Neural progenitor cell (in vitro differentiated cells): ENCODE data around the gene VAPB. TPM values are rescaled to one million over a fixed set of nuclear protein-coding genes. Genes with fewer than 3 reads are reported as not detected.

ENCODE experiments used
- DNase-seq: peaks from one replicate; pipeline ENCODE4 v3.0.0-alpha.2; 2016; ENCODE audit warnings: low spot score
- H2AFZ ChIP-seq: fragments of 200-600 bp; sonication (generic); replicated peaks from 2 replicates; pipeline ENCODE4 v1.6.1; 2016; ENCODE audit warnings: antibody characterized with exemption
- H3F3A ChIP-seq: fragments of 200-600 bp; sonication (generic); 2 replicates; pipeline ENCODE4 v1.6.1; 2016; ENCODE audit warnings: antibody characterized with exemption, low read depth
- H3K27ac ChIP-seq: fragments of 200-600 bp; sonication (generic); 2 replicates; pipeline ENCODE4 v1.5.1; 2016; ENCODE audit warnings: mild to moderate bottlenecking
- H3K27me3 ChIP-seq: fragments of 200-600 bp; sonication (generic); 2 replicates; pipeline ENCODE4 v1.6.1; 2016; ENCODE audit warnings: mild to moderate bottlenecking, moderate library complexity
- H3K36me3 ChIP-seq: fragments of 200-600 bp; sonication (generic); 2 replicates; pipeline ENCODE4 v1.5.1; 2016
- H3K4me1 ChIP-seq: fragments of 200-600 bp; sonication (generic); 2 replicates; pipeline ENCODE4 v1.6.1; 2016; ENCODE audit warnings: mixed run types
- H3K4me2 ChIP-seq: fragments of 200-600 bp; sonication (generic); 2 replicates; pipeline ENCODE4 v1.6.1; 2016
- H3K4me3 ChIP-seq: fragments of 200-600 bp; sonication (generic); 2 replicates; pipeline ENCODE4 v1.5.1; 2016
- H3K79me2 ChIP-seq: fragments of 200-600 bp; sonication (generic); 2 replicates; pipeline ENCODE4 v1.6.1; 2016; ENCODE audit warnings: low read depth
- H3K9ac ChIP-seq: fragments of 200-600 bp; sonication (generic); 2 replicates; pipeline ENCODE4 v1.6.1; 2016
- H3K9me3 ChIP-seq: fragments of 200-600 bp; sonication (generic); 2 replicates; pipeline ENCODE4 v1.5.1; 2016; ENCODE audit warnings: low read depth
- H4K20me1 ChIP-seq: fragments of 200-600 bp; sonication (generic); 2 replicates; pipeline ENCODE4 v1.6.1; 2016; ENCODE audit warnings: low read depth
- H3K27ac Mint-ChIP-seq: 3 replicates; pipeline ENCODE4 v1.8.0; 2021; ENCODE audit warnings: mixed read lengths
- H3K27me3 Mint-ChIP-seq: 2 replicates; pipeline ENCODE4 v1.8.0; 2022; ENCODE audit warnings: low read depth, mild to moderate bottlenecking, inconsistent platforms, moderate library complexity, mixed read lengths; ENCODE audit not compliant: insufficient read depth
- H3K36me3 Mint-ChIP-seq: 3 replicates; pipeline ENCODE4 v1.8.0; 2021; ENCODE audit warnings: mixed read lengths
- H3K4me1 Mint-ChIP-seq: 3 replicates; pipeline ENCODE4 v1.8.0; 2021; ENCODE audit warnings: mixed read lengths
- H3K4me3 Mint-ChIP-seq: 3 replicates; pipeline ENCODE4 v1.8.0; 2021; ENCODE audit warnings: mild to moderate bottlenecking, moderate library complexity, mixed read lengths
- H3K9me3 Mint-ChIP-seq: 3 replicates; pipeline ENCODE4 v1.8.0; 2020; ENCODE audit warnings: mixed read lengths
- EZH2 ChIP-seq: fragments of 200-600 bp; sonication (generic); IDR thresholded peaks from 2 replicates; pipeline ENCODE4 v1.6.1; 2017; ENCODE audit warnings: antibody characterized with exemption, mild to moderate bottlenecking, moderate library complexity
- EZH2phosphoT487 ChIP-seq: fragments of 200-600 bp; sonication (generic); IDR thresholded peaks from 2 replicates; pipeline ENCODE4 v1.6.1; 2017; ENCODE audit warnings: antibody characterized with exemption
- total RNA-seq: library from RNA; depleted of rRNA; stranded (reverse); fragments of >200 nt; gene quantifications from 2 replicates; pipeline ENCODE4 v1.2.3, GENCODE V29; 2015; ENCODE audit warnings: low replicate concordance

The VAPB gene
- total RNA-seq, 1 donor from 2014 or later = 31.9 TPM

DNA sequence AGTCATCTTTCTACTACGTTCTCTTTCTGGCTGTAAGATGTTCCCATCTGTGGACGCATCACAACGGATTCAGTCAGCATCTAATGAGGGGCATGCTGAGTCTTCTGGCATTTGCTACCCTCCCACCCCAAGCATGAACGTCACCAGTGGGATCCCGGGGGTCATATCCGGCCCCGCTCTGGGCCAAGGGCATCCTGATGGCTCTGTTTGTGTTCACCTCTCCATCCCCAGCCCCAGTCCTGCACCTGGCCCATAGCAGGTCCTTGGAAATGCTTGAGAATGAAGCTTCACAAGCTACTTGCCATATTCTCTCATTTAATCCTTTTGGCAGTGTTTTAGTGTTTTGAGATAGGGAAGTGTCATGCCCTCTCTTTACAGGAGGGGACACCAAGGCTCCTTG lies 111.2 kb downstream of the VAPB start:
- DNase-seq = no peak
- no peaks in the 10 kb centered on the region for H4K20me1 ChIP-seq
- H3K4me3 Mint-ChIP-seq = no peak overlapping the region

More for the DNA sequence above, 111.2 kb downstream of the VAPB start:
- Histone ChIP-seq H3K27ac (no peak overlapping the region), H3K27me3 (no peaks in the 10 kb centered on the region), H3K79me2 (no peaks in the 10 kb centered on the region), H3K4me1 (no peaks in the 10 kb centered on the region), H3K9me3 (no peaks in the 10 kb centered on the region), H2AFZ (no peak overlapping the region), H3K36me3 (no peaks in the 10 kb centered on the region), H3K4me3 (no peak overlapping the region), H3F3A (no peaks in the 10 kb centered on the region), H3K9ac (no peak overlapping the region), H3K4me2 (no peak overlapping the region)
- Mint-ChIP-seq H3K27me3 (peaks cover 4% of the 10 kb centered on the region), H3K4me1 (peaks cover 11% of the 10 kb centered on the region), H3K36me3 (no peaks in the 10 kb centered on the region), H3K27ac (no peak overlapping the region), H3K9me3 (peaks cover 25% of the 10 kb centered on the region)
- TF ChIP-seq EZH2phosphoT487 = no peak
- TF ChIP-seq EZH2 = no peak

Other genes with a start within 250 kb of the VAPB start
- not detected in 2 replicates for gene ANKRD60, start 160.6 kb upstream of the VAPB start, total RNA-seq
- 5.7 and 7.9 TPM in 2 replicates for gene RAB22A, start 79.5 kb upstream of the VAPB start, total RNA-seq
- not detected in 2 replicates for gene APCDD1L, start 126.2 kb downstream of the VAPB start, total RNA-seq